Neuronal stem cell (in vitro differentiated cells): ENCODE results near the gene RPE65.
"Not testable (repeated sequence)": the region's sequence is repeated elsewhere in the genome, so short reads cannot be mapped to it uniquely, and the experiment has no call there.

Source experiments
- DNase-seq: peaks from one replicate; pipeline ENCODE4 v3.0.0-alpha.2; 2013; ENCODE audit warnings: low spot score
- H2AFZ ChIP-seq: one replicate; pipeline ENCODE4 v1.6.1; 2013; ENCODE audit warnings: mild to moderate bottlenecking, low read length, inconsistent platforms
- H2AK5ac ChIP-seq: 2 replicates; pipeline ENCODE4 v1.6.1; 2013; ENCODE audit warnings: low read depth, mild to moderate bottlenecking, inconsistent platforms, low read length, moderate library complexity, mixed read lengths
- H2BK120ac ChIP-seq: 2 replicates; pipeline ENCODE4 v1.6.1; 2013; ENCODE audit warnings: low read depth, mild to moderate bottlenecking, inconsistent platforms, low read length, moderate library complexity, mixed read lengths
- H2BK12ac ChIP-seq: one replicate; pipeline ENCODE4 v1.6.1; 2013; ENCODE audit warnings: low read length, inconsistent platforms
- H2BK15ac ChIP-seq: 2 replicates; pipeline ENCODE4 v1.6.1; 2013; ENCODE audit warnings: mild to moderate bottlenecking, low read length, inconsistent platforms, mixed read lengths
- H2BK5ac ChIP-seq: one replicate; pipeline ENCODE4 v1.6.1; 2013; ENCODE audit warnings: inconsistent platforms, mild to moderate bottlenecking, low read length, moderate library complexity
- H3K14ac ChIP-seq: one replicate; pipeline ENCODE4 v1.6.1; 2013; ENCODE audit warnings: low read length, inconsistent platforms
- H3K18ac ChIP-seq: 2 replicates; pipeline ENCODE4 v1.6.1; 2013; ENCODE audit warnings: low read length, inconsistent platforms
- H3K23ac ChIP-seq: 2 replicates; pipeline ENCODE4 v1.6.1; 2013; ENCODE audit warnings: low read depth, mild to moderate bottlenecking, mixed read lengths, low read length, inconsistent platforms; ENCODE audit not compliant: poor library complexity
- H3K27ac ChIP-seq: replicated peaks from 3 replicates; pipeline ENCODE4 v1.5.1; 2013; ENCODE audit warnings: low read length, inconsistent platforms
- H3K27me3 ChIP-seq, 3 experiments: 2 replicates each; pipeline ENCODE4 v1.6.1; 2013; ENCODE audit warnings: low read length in 3 of 3, mild to moderate bottlenecking in 2 of 3, inconsistent platforms in 1 of 3, low read depth in 1 of 3, mixed read lengths in 1 of 3, moderate library complexity in 1 of 3; ENCODE audit not compliant: control insufficient read depth in 3 of 3, insufficient read depth in 3 of 3
- H3K36me3 ChIP-seq, 2 donors: replicated peaks in 1 of 2; 2 replicates each; pipeline ENCODE4 v1.6.1; 2013; ENCODE audit warnings: low read length in 2 of 2; ENCODE audit not compliant: control insufficient read depth in 2 of 2, insufficient read depth in 2 of 2
- H3K4ac ChIP-seq: 2 replicates; pipeline ENCODE4 v1.6.1; 2013; ENCODE audit warnings: inconsistent platforms, mild to moderate bottlenecking, low read length, moderate library complexity
- H3K4me1 ChIP-seq, 2 donors: 1 replicate in 1 of 2; 2 replicates in 1 of 2; pipeline ENCODE4 v1.6.1; 2013; ENCODE audit warnings: low read length in 2 of 2, low read depth in 1 of 2; ENCODE audit not compliant: control insufficient read depth in 2 of 2, insufficient read depth in 1 of 2
- H3K4me2 ChIP-seq: one replicate; pipeline ENCODE4 v1.6.1; 2013; ENCODE audit warnings: mild to moderate bottlenecking, low read length, inconsistent platforms; ENCODE audit not compliant: insufficient read depth, poor library complexity, severe bottlenecking
- H3K4me3 ChIP-seq, 2 donors: 2 replicates each; pipeline ENCODE4 v1.5.1; 2013; ENCODE audit warnings: low read length in 2 of 2, mild to moderate bottlenecking in 2 of 2, inconsistent platforms in 1 of 2, moderate library complexity in 1 of 2
- H3K79me1 ChIP-seq: one replicate; pipeline ENCODE4 v1.6.1; 2013; ENCODE audit warnings: low read depth, mild to moderate bottlenecking, inconsistent platforms, low read length, moderate library complexity
- H3K9ac ChIP-seq: one replicate; pipeline ENCODE4 v1.6.1; 2013; ENCODE audit warnings: mild to moderate bottlenecking, low read depth, low read length, inconsistent platforms; ENCODE audit not compliant: poor library complexity
- H3K9me3 ChIP-seq, 2 donors: replicated peaks in 1 of 2; 2 replicates each; pipeline versions ENCODE3 to v1.6.1; 2013; ENCODE audit warnings: low read length in 2 of 2, mild to moderate bottlenecking in 2 of 2, inconsistent platforms in 1 of 2, low read depth in 1 of 2, mixed read lengths in 1 of 2, moderate library complexity in 1 of 2; ENCODE audit not compliant: control insufficient read depth in 2 of 2, insufficient read depth in 1 of 2
- H4K8ac ChIP-seq: one replicate; pipeline ENCODE4 v1.6.1; 2013; ENCODE audit warnings: low read depth, mild to moderate bottlenecking, inconsistent platforms, low read length, moderate library complexity
- H4K91ac ChIP-seq: one replicate; pipeline ENCODE4 v1.6.1; 2013; ENCODE audit warnings: low read length, low read depth, mild to moderate bottlenecking, inconsistent platforms; ENCODE audit not compliant: poor library complexity
- WGBS, 2 donors: extraction: QIAGEN DNeasy Blood & Tissue Kit; methylation state at CpG; one replicate each; pipeline ENCODE4 v1.1.7; 2013; ENCODE audit warnings: missing lambda C conversion rate in 2 of 2, mixed read lengths in 1 of 2; ENCODE audit not compliant: insufficient read length in 2 of 2, insufficient replicate concordance in 1 of 2; ENCODE audit errors: extremely low coverage in 2 of 2; 5-methylcytosine and 5-hydroxymethylcytosine counted together

RPE65 gene

GRCh38 chr1:68421350-68421749, 28.4 kb downstream of the RPE65 start:
- Histone ChIP-seq H3K9me3 (peaks cover 0 to 1% of the 10 kb centered on the region in 2 donors), H4K91ac (no peak overlapping the region), H3K23ac (no peak overlapping the region), H3K27ac (no peak overlapping the region), H3K79me1 (no peaks in the 10 kb centered on the region), H2BK12ac (no peak overlapping the region), H3K14ac (no peak overlapping the region), H3K4me1 (peaks cover 0 to 2% of the 10 kb centered on the region in 2 donors), H4K8ac (no peak overlapping the region), H2BK15ac (no peak overlapping the region), H2AK5ac (no peak overlapping the region), H3K18ac (no peak overlapping the region), H3K9ac (no peak overlapping the region), H3K4ac (no peak overlapping the region), H2AFZ (no peak overlapping the region), H3K4me2 (no peak overlapping the region), H2BK120ac (no peak overlapping the region), H3K36me3 (no peaks in the 10 kb centered on the region), H3K27me3 (peaks cover 0 to 4% (median 0%) of the 10 kb centered on the region in 3 experiments), H3K4me3 (no peak overlapping the region), H2BK5ac (no peak overlapping the region)
- DNase-seq, result no peak
- no CpG with 5 or more reads among the region's 5 CpGs for WGBS, 2 donors

- Histone ChIP-seq H2AFZ (no peak overlapping the region), H3K4me1 (peaks cover 0 to 13% of the 10 kb centered on the region in 2 donors), H2AK5ac (no peak overlapping the region), H3K18ac (no peak overlapping the region), H2BK12ac (no peak overlapping the region), H2BK120ac (no peak overlapping the region), H3K27ac (no peak overlapping the region), H4K8ac (no peak overlapping the region), H3K4ac (no peak overlapping the region), H3K9ac (no peak overlapping the region), H4K91ac (no peak overlapping the region), H3K4me2 (no peak overlapping the region), H3K23ac (no peak overlapping the region), H3K79me1 (no peaks in the 10 kb centered on the region), H3K14ac (no peak overlapping the region), H2BK5ac (no peak overlapping the region), H3K36me3 (no peaks in the 10 kb centered on the region), H3K27me3 (no peaks in the 10 kb centered on the region), H3K9me3 (no peaks in the 10 kb centered on the region), H3K4me3 (no peak overlapping the region), H2BK15ac (no peak overlapping the region)
- no peak for DNase-seq
- no CpG with 5 or more reads among the region's 2 CpGs for WGBS, 2 donors
Measured at GRCh38 chr1:68409426-68409825, 40.3 kb downstream of the RPE65 start.

- no peak overlapping the region for H2AFZ ChIP-seq
- H3K4ac ChIP-seq, result no peak overlapping the region
- no peak overlapping the region for H3K27ac ChIP-seq
- no peak overlapping the region for H3K23ac ChIP-seq
- no peak overlapping the region for H2BK12ac ChIP-seq
- WGBS, 2 donors, result no CpG with 5 or more reads among the region's 4 CpGs
- peaks cover 0 to 5% of the 10 kb centered on the region in 2 donors for H3K4me1 ChIP-seq
- no peak overlapping the region for H4K91ac ChIP-seq
- H3K9me3 ChIP-seq, result no peaks in the 10 kb centered on the region
- no peak overlapping the region for H2BK120ac ChIP-seq
- no peak overlapping the region for H2BK15ac ChIP-seq
- H4K8ac ChIP-seq, result no peak overlapping the region
- DNase-seq, result no peak
- no peak overlapping the region for H3K9ac ChIP-seq
- no peaks in the 10 kb centered on the region for H3K79me1 ChIP-seq
- no peak overlapping the region for H2BK5ac ChIP-seq
- H3K4me2 ChIP-seq, result no peak overlapping the region
- no peak overlapping the region for H2AK5ac ChIP-seq
- no peak overlapping the region for H3K18ac ChIP-seq
- no peaks in the 10 kb centered on the region for H3K36me3 ChIP-seq
- H3K14ac ChIP-seq, result no peak overlapping the region
- H3K4me3 ChIP-seq, result no peak overlapping the region
- H3K27me3 ChIP-seq, result no peaks in the 10 kb centered on the region
Measured at GRCh38 chr1:68401506-68401905, 48.2 kb downstream of the RPE65 start.

GRCh38 chr1:68395575-68395974, 54.2 kb downstream of the RPE65 start:
- not testable (repeated sequence) for H2BK15ac ChIP-seq, H3K27ac ChIP-seq, H3K4ac ChIP-seq, H3K27me3 ChIP-seq, H4K8ac ChIP-seq, H3K9ac ChIP-seq, H2BK5ac ChIP-seq, H2BK120ac ChIP-seq, H2BK12ac ChIP-seq, H3K79me1 ChIP-seq, H4K91ac ChIP-seq, H2AK5ac ChIP-seq, DNase-seq, H2AFZ ChIP-seq, H3K9me3 ChIP-seq, H3K23ac ChIP-seq, H3K4me2 ChIP-seq, H3K36me3 ChIP-seq, H3K4me1 ChIP-seq, H3K14ac ChIP-seq, H3K18ac ChIP-seq, H3K4me3 ChIP-seq
- WGBS, 2 donors, result no CpG with 5 or more reads among the region's 3 CpGs
